ENCODE measurements around the gene ZBP1.

The ZBP1 gene

GRCh38 chr20:57654363-57654997, 34.3 kb upstream of the ZBP1 start:
- FAIRE-seq: no peak
- DNase-seq (ENCODE audit: insufficient read length, low spot score): peak; percentile 79
- no peak for TF ChIP-seq POLR2A (IDR thresholded peaks at IDR 0.05; ENCODE audit: low read depth, low read length)

GRCh38 chr20:57653910-57654309, 33.7 kb upstream of the ZBP1 start:
- no peak for FAIRE-seq
- TF ChIP-seq POLR2A (IDR thresholded peaks at IDR 0.05; ENCODE audit: low read depth, low read length): no peak
- no peak for DNase-seq (ENCODE audit: insufficient read length, low spot score)

- FAIRE-seq (no peak), DNase-seq (ENCODE audit: insufficient read length, low spot score) (no peak)
- TF ChIP-seq POLR2A (IDR thresholded peaks at IDR 0.05; ENCODE audit: low read depth, low read length): no peak
Observed at GRCh38 chr20:57653546-57653900, 33.3 kb upstream of the ZBP1 start.

GRCh38 chr20:57652606-57653545, 32.6 kb upstream of the ZBP1 start:
- no peak for DNase-seq (ENCODE audit: insufficient read length, low spot score)
- TF ChIP-seq POLR2A (IDR thresholded peaks at IDR 0.05; ENCODE audit: low read depth, low read length): no peak
- FAIRE-seq: no peak

- no peak for DNase-seq (ENCODE audit: insufficient read length, low spot score)
- FAIRE-seq: no peak
- no peak for TF ChIP-seq POLR2A (IDR thresholded peaks at IDR 0.05; ENCODE audit: low read depth, low read length)
Observed at GRCh38 chr20:57651881-57652605, 31.8 kb upstream of the ZBP1 start.

- DNase-seq (ENCODE audit: insufficient read length, low spot score) (no peak), FAIRE-seq (no peak)
- TF ChIP-seq POLR2A (IDR thresholded peaks at IDR 0.05; ENCODE audit: low read depth, low read length): no peak
Observed at GRCh38 chr20:57650756-57651483, 30.7 kb upstream of the ZBP1 start.

GRCh38 chr20:57650266-57650665, 30.0 kb upstream of the ZBP1 start:
- no peak for TF ChIP-seq POLR2A (IDR thresholded peaks at IDR 0.05; ENCODE audit: low read depth, low read length)
- FAIRE-seq (no peak), DNase-seq (ENCODE audit: insufficient read length, low spot score) (no peak)

- FAIRE-seq (no peak), DNase-seq (ENCODE audit: insufficient read length, low spot score) (no peak)
- no peak for TF ChIP-seq POLR2A (IDR thresholded peaks at IDR 0.05; ENCODE audit: low read depth, low read length)
Observed at GRCh38 chr20:57649617-57650015, 29.4 kb upstream of the ZBP1 start.

GRCh38 chr20:57648878-57649616, 28.8 kb upstream of the ZBP1 start:
- DNase-seq (ENCODE audit: insufficient read length, low spot score) (no peak), FAIRE-seq (no peak)
- no peak for TF ChIP-seq POLR2A (IDR thresholded peaks at IDR 0.05; ENCODE audit: low read depth, low read length)

- DNase-seq (ENCODE audit: insufficient read length, low spot score) (no peak), FAIRE-seq (no peak)
- TF ChIP-seq POLR2A (IDR thresholded peaks at IDR 0.05; ENCODE audit: low read depth, low read length): no peak
Observed at GRCh38 chr20:57647933-57648785, 27.9 kb upstream of the ZBP1 start.

- TF ChIP-seq POLR2A (IDR thresholded peaks at IDR 0.05; ENCODE audit: low read depth, low read length): no peak
- DNase-seq (ENCODE audit: insufficient read length, low spot score): no peak
- FAIRE-seq: no peak
Observed at GRCh38 chr20:57647006-57647932, 27.0 kb upstream of the ZBP1 start.

All from H54 (cell line).